Effector memory CD4-positive, alpha-beta T cell (primary cell): Measurements from ENCODE around the gene NEO1.

ENCODE experiments used
- DNase-seq, 3 donors: peaks; one replicate each; pipeline ENCODE4 v3.0.0-alpha.2; 2020
- H3K27ac ChIP-seq: 2 replicates; pipeline ENCODE4 v1.7.0; 2013; ENCODE audit warnings: mild to moderate bottlenecking, low read length, moderate library complexity; ENCODE audit not compliant: insufficient read depth, poor library complexity, severe bottlenecking
- H3K27me3 ChIP-seq: replicated peaks from 2 replicates; pipeline ENCODE4 v1.7.0; 2013; ENCODE audit warnings: mild to moderate bottlenecking, low read length; ENCODE audit not compliant: insufficient read depth, control insufficient read depth, poor library complexity, severe bottlenecking
- H3K36me3 ChIP-seq: 2 replicates; pipeline ENCODE4 v1.7.0; 2013; ENCODE audit warnings: mild to moderate bottlenecking, low read length, moderate library complexity; ENCODE audit not compliant: control insufficient read depth, insufficient read depth
- H3K4me1 ChIP-seq: 2 replicates; pipeline ENCODE4 v1.7.0; 2013; ENCODE audit warnings: low read length, mild to moderate bottlenecking; ENCODE audit not compliant: control insufficient read depth, insufficient read depth, poor library complexity, severe bottlenecking
- H3K4me3 ChIP-seq: 2 replicates; pipeline ENCODE4 v1.7.0; 2013; ENCODE audit warnings: low read length, low read depth, mild to moderate bottlenecking; ENCODE audit not compliant: insufficient read depth, poor library complexity, severe bottlenecking
- H3K9me3 ChIP-seq: 2 replicates; pipeline ENCODE4 v1.7.0; 2013; ENCODE audit warnings: mild to moderate bottlenecking, low read length, moderate library complexity; ENCODE audit not compliant: control insufficient read depth

NEO1 gene

GRCh38 chr15:73331991-73332925 lies 280.0 kb downstream of the NEO1 start:
- Histone ChIP-seq H3K4me1 (no peaks in the 10 kb centered on the region), H3K27me3 (no peaks in the 10 kb centered on the region), H3K9me3 (no peaks in the 10 kb centered on the region), H3K36me3 (no peaks in the 10 kb centered on the region), H3K27ac (no peak overlapping the region), H3K4me3 (no peak overlapping the region)
- no peak for DNase-seq

- DNase-seq, result no peak
- Histone ChIP-seq H3K27ac (no peak overlapping the region), H3K4me3 (no peak overlapping the region), H3K27me3 (no peaks in the 10 kb centered on the region), H3K36me3 (no peaks in the 10 kb centered on the region), H3K9me3 (no peaks in the 10 kb centered on the region), H3K4me1 (no peaks in the 10 kb centered on the region)
Observed at GRCh38 chr15:73333001-73333400, 280.7 kb downstream of the NEO1 start.

GRCh38 chr15:73334086-73334485 lies 281.8 kb downstream of the NEO1 start:
- H3K4me3 ChIP-seq, result no peak overlapping the region
- H3K36me3 ChIP-seq, result no peaks in the 10 kb centered on the region
- no peak for DNase-seq
- no peaks in the 10 kb centered on the region for H3K27me3 ChIP-seq
- H3K4me1 ChIP-seq, result no peaks in the 10 kb centered on the region
- H3K9me3 ChIP-seq, result no peaks in the 10 kb centered on the region
- no peak overlapping the region for H3K27ac ChIP-seq

- Histone ChIP-seq H3K4me3 (no peak overlapping the region), H3K27ac (no peak overlapping the region), H3K9me3 (no peaks in the 10 kb centered on the region), H3K27me3 (no peaks in the 10 kb centered on the region), H3K36me3 (no peaks in the 10 kb centered on the region), H3K4me1 (no peaks in the 10 kb centered on the region)
- no peak for DNase-seq
Observed at GRCh38 chr15:73335026-73335425, 282.8 kb downstream of the NEO1 start.

GRCh38 chr15:73335471-73335870 lies 283.2 kb downstream of the NEO1 start:
- no peaks in the 10 kb centered on the region for H3K9me3 ChIP-seq
- no peaks in the 10 kb centered on the region for H3K27me3 ChIP-seq
- H3K27ac ChIP-seq, result no peak overlapping the region
- no peak overlapping the region for H3K4me3 ChIP-seq
- no peak for DNase-seq
- H3K4me1 ChIP-seq, result no peaks in the 10 kb centered on the region
- no peaks in the 10 kb centered on the region for H3K36me3 ChIP-seq

- no peaks in the 10 kb centered on the region for H3K9me3 ChIP-seq
- H3K4me3 ChIP-seq, result no peak overlapping the region
- H3K36me3 ChIP-seq, result no peaks in the 10 kb centered on the region
- no peaks in the 10 kb centered on the region for H3K27me3 ChIP-seq
- no peaks in the 10 kb centered on the region for H3K4me1 ChIP-seq
- H3K27ac ChIP-seq, result no peak overlapping the region
- DNase-seq, result no peak
Observed at GRCh38 chr15:73336756-73337155, 284.5 kb downstream of the NEO1 start.

GRCh38 chr15:73337187-73337586 lies 284.9 kb downstream of the NEO1 start:
- H3K27ac ChIP-seq, result no peak overlapping the region
- no peaks in the 10 kb centered on the region for H3K27me3 ChIP-seq
- no peaks in the 10 kb centered on the region for H3K4me1 ChIP-seq
- no peak for DNase-seq
- no peaks in the 10 kb centered on the region for H3K9me3 ChIP-seq
- H3K36me3 ChIP-seq, result no peaks in the 10 kb centered on the region
- no peak overlapping the region for H3K4me3 ChIP-seq

GRCh38 chr15:73338058-73338457 lies 285.8 kb downstream of the NEO1 start:
- DNase-seq, result no peak
- Histone ChIP-seq H3K4me3 (no peak overlapping the region), H3K27ac (no peak overlapping the region), H3K9me3 (no peaks in the 10 kb centered on the region), H3K36me3 (no peaks in the 10 kb centered on the region), H3K27me3 (no peaks in the 10 kb centered on the region), H3K4me1 (no peaks in the 10 kb centered on the region)

- Histone ChIP-seq H3K27ac (no peak overlapping the region), H3K27me3 (no peaks in the 10 kb centered on the region), H3K4me1 (no peaks in the 10 kb centered on the region), H3K4me3 (no peak overlapping the region), H3K36me3 (no peaks in the 10 kb centered on the region), H3K9me3 (no peaks in the 10 kb centered on the region)
- DNase-seq, result no peak
Observed at GRCh38 chr15:73338606-73339374, 286.5 kb downstream of the NEO1 start.
